DMS114 treated with DMSO at 0.1 percent for 48 hours (cell line): Measurements from ENCODE around the gene CARD11.
"Not testable (repeated sequence)": the region's sequence is repeated elsewhere in the genome, so short reads cannot be mapped to it uniquely, and the experiment has no call there.

Experiments used
- DNase-seq: peaks from one replicate; lab custom pipeline; 2025; ENCODE audit not compliant: unreplicated experiment; lab: John Stamatoyannopoulos, UW

Gene CARD11

GRCh38 chr7:2966466-2967078 is 77.1 kb downstream of the CARD11 start:
- no peak for DNase-seq

DNA sequence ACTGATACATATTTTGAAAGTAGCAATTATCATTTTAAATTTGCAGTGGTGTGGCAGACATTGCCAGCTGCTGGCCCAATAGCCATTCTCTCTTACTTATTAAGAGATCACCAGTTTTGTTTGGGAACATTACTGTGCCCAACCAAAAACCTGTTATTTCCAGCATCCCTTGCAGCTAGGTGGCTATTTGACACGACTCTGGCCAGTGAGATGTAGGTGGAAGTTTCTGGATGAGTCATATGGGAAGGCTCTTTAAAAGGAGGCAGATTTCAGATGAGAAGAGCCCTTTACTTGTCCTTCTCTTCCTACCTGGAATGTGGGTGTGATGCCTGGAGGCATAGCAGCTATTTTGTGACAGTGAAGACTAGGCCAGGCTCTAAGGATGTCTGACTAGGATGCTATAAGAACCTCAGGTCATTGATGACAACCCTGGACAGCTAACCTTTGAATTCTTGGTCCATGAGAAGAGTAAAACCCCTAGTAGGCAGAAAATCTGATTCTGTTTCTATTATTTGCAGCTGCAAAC is 77.9 kb downstream of the CARD11 start:
- no peak for DNase-seq

DNA sequence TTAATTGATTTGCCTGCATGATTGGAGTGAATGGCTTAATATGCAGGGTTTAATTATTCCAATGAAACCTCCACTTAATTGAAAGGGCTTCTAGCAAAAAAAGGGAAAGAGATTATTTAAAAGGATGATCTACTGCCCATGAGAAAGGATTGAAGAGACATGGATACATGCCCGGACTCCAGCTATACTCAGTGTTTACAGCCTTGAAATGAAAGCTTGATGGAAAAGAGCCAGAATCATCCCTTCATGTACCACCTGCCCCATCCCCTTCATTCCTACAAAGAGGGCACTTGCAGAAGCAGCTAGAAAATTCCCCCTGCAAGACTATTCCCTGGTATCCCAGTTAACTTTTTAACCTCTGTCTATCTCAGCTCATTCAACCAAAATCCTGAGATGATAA is 78.4 kb downstream of the CARD11 start:
- no peak for DNase-seq

DNA sequence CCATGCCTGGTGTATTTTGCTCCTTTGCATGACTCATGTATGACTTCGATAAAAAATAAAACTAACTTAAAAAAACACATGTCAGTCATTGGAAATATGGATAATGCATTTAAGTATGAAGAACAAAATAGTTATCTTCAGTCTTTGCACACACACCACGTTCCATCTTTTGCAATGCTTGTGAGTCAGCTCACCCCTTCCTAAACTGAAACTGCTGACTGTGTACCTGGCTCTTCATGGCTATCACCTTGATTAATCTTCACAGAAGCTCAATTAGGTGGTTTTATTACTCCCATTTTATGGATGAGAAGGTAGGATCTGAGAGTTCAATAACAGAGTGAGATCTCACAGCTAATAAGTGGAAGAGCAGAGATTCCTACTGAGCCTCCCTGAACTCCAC is 79.5 kb downstream of the CARD11 start:
- no peak for DNase-seq

GRCh38 chr7:2962865-2963264 is 80.8 kb downstream of the CARD11 start:
- no peak for DNase-seq

DNA sequence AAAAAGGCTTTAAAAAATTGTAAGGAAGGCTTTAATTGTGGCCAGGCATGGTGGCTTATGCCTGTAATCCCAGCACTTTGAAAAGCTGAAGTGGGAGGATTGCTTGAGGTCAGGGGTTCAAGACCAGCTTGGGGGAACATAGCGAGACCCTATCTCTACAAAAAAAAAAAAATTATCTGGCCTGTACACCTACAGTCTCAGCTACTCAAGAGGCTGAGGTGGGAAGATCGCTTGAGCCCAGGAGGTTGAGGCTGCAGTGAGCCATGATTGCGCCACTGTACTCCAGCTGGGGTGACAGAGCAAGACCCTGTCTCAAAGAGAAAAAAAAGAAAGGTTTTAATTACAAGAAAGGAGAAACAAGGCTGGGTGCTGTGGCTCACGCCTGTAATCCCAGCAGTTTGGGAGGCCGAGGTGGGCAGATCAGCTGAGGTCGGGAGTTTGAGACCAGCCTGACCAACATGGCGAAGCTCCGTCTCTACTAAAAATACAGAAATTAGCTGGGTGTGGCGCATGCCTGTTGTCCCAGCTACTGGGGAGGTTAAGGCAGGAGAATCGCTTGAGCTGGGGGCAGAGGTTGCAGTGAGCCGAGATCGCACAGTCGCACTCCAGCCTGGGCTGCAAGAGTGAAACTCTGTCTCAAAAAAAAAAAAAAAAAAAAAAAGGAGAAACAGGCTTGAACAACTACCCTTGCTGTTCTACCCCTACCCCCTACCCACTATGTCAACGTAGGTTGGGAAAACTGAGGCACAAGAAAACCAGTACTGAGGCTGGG is 83.7 kb downstream of the CARD11 start:
- no peak for DNase-seq

- no peak for DNase-seq
These were observed 84.5 kb downstream of the CARD11 start for GRCh38 chr7:2959103-2959680.

DNA sequence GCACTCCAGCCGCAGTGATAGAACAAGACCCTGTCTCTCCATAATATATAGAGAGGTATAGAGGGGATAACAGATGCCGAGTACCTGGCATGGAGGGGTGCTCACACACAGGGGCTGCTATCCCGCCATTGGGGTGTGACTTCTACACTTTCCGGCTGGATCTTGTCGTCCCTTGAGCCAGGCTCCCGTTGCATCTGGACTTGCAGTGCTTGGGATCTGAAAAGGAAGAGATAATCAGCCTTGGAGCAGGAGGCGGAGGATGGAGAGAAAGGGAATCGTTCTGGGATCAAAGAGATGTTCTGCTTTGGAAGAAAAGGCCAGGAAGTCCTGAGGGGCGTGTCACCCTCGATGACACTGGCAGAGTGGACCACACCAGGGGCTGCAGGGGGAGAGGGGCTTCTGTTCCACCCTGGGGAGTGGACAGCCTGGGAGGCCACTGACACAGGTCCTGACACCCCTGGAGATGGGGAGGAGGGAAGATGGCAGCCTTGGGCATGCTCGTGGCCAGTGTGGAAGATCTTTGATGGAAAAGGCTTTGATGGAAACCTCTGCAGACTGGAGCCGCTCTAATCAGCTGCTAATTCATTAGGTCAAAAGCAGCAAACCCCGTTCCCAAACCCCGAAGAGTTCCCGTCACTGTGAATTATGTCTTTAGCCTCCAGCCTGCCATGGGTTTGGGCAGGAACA is 85.1 kb downstream of the CARD11 start:
- DNase-seq, result no peak

GRCh38 chr7:2957369-2957727 is 86.3 kb downstream of the CARD11 start:
- DNase-seq, result not testable (repeated sequence)

- DNase-seq, result no peak
These were observed 86.9 kb downstream of the CARD11 start for GRCh38 chr7:2956526-2957368.

DNA sequence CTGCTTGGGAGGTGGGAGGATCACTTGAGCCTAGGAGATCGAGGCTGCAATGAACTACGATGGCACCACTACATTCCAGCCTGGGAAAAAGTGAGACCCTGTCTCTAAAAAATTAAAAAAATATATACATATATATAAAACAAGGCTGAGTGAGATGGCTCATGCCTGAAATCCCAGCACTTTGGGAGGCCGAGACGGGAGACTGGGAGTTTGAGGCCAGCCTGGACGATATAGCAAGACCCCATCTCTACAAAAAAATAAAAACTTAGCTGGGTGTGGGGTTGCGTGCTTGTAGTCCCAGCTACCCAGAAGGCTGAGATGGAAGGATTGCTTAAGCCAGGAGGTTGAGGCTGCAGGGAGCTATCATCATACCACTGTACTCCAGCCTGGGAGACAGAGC is 87.6 kb downstream of the CARD11 start:
- no peak for DNase-seq

DNA sequence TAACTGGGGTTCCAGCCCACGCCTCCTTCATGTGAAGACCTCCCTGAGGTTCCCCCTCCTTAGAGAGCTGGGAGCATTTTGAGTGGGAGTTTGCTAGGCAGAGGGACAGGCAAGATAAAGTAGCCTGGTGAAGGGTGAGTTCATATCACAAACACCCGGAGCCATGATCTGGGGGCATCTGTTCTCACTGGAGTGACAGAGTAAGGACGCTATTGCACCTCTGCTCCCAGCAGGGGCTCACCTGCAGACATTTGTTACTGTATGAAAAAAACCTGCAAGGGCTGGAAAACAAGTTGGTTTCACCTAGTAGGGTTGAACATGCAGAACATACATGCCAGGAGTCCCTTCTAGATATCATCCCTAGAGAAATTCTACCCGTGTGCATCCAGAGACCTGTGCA is 88.4 kb downstream of the CARD11 start:
- DNase-seq, result no peak

DNA sequence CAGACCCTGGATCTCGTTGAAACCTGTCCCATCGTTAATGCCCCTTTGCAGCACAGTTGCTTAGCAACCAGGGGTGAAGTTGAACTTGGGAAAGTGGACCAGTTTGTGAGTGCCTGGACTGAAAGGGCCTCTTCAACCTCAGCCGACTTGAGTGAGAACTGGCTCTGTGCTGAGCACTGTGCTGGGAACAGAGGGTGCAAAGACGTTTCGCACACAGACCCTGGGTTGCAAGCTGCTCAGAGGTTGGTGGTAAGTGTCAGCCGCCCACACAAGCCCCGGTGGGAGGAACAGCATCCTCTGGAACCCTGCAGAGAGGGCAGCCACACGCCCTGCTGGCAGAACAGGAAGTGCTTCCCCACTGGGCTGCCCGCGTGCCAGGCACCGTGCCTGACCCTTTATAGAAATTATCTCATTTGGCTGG is 89.2 kb downstream of the CARD11 start:
- no peak for DNase-seq

GRCh38 chr7:2953588-2954407 is 89.9 kb downstream of the CARD11 start:
- DNase-seq, result no peak

DNA sequence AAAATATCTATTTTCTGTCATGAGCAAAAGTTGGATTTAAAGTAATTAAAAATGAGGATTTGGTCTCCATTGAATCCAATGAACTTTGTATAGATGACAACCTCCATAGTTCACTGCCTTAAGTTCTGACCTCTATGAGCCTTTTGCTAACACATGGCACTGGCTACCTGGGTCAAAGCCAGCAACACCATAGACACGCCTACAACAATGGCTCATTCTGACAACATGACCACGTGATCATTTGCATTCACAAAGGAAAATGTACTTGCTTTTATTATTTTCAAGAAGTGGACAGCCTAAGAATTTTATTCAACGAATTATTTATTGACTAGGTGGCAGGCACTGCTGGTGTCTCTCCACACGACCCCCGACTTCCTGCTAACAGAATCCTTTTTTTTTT is 90.6 kb downstream of the CARD11 start:
- DNase-seq, result no peak

- no peak for DNase-seq
These were observed 91.4 kb downstream of the CARD11 start for GRCh38 chr7:2952316-2952715.

GRCh38 chr7:2950578-2950977 is 93.1 kb downstream of the CARD11 start:
- DNase-seq, result no peak

GRCh38 chr7:2948749-2949148 is 94.9 kb downstream of the CARD11 start:
- no peak for DNase-seq

DNA sequence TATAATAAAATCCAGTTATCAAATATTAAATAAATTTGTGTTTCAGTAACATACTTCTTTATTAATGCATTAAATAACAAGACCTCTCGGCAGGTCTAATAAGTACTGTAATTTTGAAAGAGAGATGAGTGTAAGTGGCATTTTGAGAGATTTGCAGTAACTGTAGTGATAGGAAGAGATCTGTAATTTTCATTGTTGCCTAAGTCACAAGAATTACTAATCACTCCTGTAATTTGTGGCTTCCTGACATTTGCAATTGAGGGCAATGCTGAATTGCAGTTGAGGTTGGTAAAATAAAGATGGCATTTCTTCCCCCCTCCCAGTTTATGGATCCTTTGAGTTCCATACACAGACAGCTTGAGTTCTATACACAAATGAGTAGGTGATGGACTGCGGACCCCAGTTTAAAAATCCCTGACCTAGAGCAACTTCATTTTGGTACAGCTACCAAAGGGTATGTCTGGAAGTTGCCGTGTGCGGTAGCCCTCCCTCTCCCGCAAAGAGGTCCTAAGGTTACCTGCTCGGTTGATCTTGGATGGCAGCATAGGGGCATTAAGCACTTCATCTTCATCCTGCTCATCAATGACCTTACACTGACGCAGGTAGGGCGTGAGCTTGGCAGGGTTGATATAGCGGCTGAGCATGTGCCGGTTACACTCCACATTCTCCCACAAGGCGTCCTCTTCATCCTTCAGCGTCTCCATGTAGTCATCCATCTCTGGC is 96.4 kb downstream of the CARD11 start:
- DNase-seq, result no peak
